ENCODE results near the gene RNF181. TPM values are rescaled to one million over a fixed set of nuclear protein-coding genes. Genes with fewer than 3 reads are reported as not detected.

RNF181 gene
- total RNA-seq, 1 donor from 2014 or later = 85.7 TPM

- H3K9me3 Mint-ChIP-seq (ENCODE audit: low read depth) = no peaks in the 10 kb centered on the region
- no peaks in the 10 kb centered on the region for H3K27me3 Mint-ChIP-seq
- TF ChIP-seq, protein P1, sequence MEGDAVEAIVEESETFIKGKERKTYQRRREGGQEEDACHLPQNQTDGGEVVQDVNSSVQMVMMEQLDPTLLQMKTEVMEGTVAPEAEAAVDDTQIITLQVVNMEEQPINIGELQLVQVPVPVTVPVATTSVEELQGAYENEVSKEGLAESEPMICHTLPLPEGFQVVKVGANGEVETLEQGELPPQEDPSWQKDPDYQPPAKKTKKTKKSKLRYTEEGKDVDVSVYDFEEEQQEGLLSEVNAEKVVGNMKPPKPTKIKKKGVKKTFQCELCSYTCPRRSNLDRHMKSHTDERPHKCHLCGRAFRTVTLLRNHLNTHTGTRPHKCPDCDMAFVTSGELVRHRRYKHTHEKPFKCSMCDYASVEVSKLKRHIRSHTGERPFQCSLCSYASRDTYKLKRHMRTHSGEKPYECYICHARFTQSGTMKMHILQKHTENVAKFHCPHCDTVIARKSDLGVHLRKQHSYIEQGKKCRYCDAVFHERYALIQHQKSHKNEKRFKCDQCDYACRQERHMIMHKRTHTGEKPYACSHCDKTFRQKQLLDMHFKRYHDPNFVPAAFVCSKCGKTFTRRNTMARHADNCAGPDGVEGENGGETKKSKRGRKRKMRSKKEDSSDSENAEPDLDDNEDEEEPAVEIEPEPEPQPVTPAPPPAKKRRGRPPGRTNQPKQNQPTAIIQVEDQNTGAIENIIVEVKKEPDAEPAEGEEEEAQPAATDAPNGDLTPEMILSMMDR (IDR thresholded peaks at IDR 0.05; ENCODE audit: unreplicated experiment) = no peak
- H3K4me3 Mint-ChIP-seq (ENCODE audit: low read depth) = no peak overlapping the region
- peaks cover 32% of the 10 kb centered on the region for H3K4me1 Mint-ChIP-seq (ENCODE audit: low read depth)
- H3K36me3 Mint-ChIP-seq (ENCODE audit: insufficient read depth) = peaks cover 15% of the 10 kb centered on the region
- DNase-seq (ENCODE audit: low spot score, unreplicated experiment) = no peak
- H3K27ac Mint-ChIP-seq = no peak overlapping the region
Observed at GRCh38 chr2:85582492-85582891, 13.1 kb upstream of the RNF181 start.

DNA sequence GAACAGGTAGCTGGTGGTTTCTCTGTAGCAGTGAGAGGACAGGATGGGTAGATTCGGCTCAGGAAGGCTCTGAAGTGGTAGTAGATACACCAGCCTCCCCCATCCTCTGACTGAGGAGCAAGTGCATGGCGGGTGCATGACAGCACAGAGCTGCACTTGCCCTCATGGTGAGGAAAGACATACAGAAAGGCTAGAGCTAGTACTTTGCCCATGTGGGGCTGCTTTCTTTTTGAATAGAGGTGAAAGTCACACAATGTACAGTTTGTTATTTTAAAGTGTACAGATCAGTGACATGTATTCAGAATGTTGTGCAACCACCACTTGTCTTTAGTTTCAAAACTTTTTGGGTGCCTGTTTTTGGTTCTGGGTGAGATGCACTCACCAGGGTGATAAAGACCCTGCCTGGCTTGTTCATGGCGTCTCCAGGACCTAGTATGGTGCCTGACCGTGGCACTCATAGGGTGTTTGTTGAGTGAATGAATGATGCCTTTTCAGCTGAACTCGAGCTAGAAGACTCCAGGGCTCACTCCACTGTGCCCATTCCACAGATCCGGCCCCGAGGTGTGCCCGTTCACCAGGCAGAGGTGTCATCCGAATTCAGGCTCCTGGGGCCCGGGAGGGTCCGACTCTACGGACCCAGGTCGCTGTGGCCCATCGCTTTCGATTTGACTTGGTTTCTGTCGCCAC lies 11.7 kb upstream of the RNF181 start:
- no peak overlapping the region for H3K4me3 Mint-ChIP-seq (ENCODE audit: low read depth)

DNA sequence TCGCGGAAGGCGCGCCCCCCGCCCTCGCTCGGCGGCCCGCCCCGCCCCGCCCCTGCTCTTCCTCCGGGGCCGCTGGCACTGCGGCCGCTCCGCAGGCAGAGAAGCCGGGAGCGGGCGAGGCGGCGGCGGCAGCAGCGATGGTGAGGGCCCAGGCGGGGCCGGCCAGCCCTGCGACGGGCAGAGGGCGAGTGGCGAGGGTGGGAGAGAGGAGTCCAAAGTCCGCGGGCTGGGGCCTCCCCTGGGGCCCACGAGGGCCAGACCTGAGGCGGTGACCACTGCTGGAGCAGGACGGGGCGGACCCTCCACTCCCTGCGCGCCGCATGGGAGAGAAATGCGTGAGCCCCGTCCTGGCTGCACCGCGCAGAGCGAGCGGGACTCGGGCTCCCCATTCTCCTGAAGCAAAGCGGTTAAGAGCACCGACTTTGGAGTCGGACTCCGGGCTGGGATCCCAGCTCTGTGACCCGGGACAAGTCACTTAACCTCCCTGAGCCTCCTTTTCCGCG lies 11.1 kb upstream of the RNF181 start, which contains the start of gene VAMP5:
TSS of gene VAMP5 (plus strand) at position 78 of the 503 bp plus-strand sequence. CDS start at position 138, 60 bp downstream.
- Mint-ChIP-seq H3K9me3 (ENCODE audit: low read depth) (no peaks in the 10 kb centered on the region), H3K27ac (peak within 1 kb of the TSS; percentile 88), H3K36me3 (ENCODE audit: insufficient read depth) (peaks cover 13% of the 10 kb centered on the region), H3K4me3 (ENCODE audit: low read depth) (no peak within 1 kb of the TSS), H3K27me3 (no peaks in the 10 kb centered on the region), H3K4me1 (ENCODE audit: low read depth) (peaks cover 16% of the 10 kb centered on the region)
- DNase-seq (ENCODE audit: low spot score, unreplicated experiment) = no peak
- TF ChIP-seq, protein P1 (IDR thresholded peaks at IDR 0.05; ENCODE audit: unreplicated experiment) = no peak

More for the DNA sequence above, 11.7 kb upstream of the RNF181 start:
- TF ChIP-seq, protein P1 (IDR thresholded peaks at IDR 0.05; ENCODE audit: unreplicated experiment) = no peak
- peak overlapping the region; percentile 67 for H3K27ac Mint-ChIP-seq
- no peaks in the 10 kb centered on the region for H3K27me3 Mint-ChIP-seq
- H3K36me3 Mint-ChIP-seq (ENCODE audit: insufficient read depth) = peaks cover 14% of the 10 kb centered on the region
- H3K4me1 Mint-ChIP-seq (ENCODE audit: low read depth) = peaks cover 22% of the 10 kb centered on the region
- DNase-seq (ENCODE audit: low spot score, unreplicated experiment) = no peak
- no peaks in the 10 kb centered on the region for H3K9me3 Mint-ChIP-seq (ENCODE audit: low read depth)

DNA sequence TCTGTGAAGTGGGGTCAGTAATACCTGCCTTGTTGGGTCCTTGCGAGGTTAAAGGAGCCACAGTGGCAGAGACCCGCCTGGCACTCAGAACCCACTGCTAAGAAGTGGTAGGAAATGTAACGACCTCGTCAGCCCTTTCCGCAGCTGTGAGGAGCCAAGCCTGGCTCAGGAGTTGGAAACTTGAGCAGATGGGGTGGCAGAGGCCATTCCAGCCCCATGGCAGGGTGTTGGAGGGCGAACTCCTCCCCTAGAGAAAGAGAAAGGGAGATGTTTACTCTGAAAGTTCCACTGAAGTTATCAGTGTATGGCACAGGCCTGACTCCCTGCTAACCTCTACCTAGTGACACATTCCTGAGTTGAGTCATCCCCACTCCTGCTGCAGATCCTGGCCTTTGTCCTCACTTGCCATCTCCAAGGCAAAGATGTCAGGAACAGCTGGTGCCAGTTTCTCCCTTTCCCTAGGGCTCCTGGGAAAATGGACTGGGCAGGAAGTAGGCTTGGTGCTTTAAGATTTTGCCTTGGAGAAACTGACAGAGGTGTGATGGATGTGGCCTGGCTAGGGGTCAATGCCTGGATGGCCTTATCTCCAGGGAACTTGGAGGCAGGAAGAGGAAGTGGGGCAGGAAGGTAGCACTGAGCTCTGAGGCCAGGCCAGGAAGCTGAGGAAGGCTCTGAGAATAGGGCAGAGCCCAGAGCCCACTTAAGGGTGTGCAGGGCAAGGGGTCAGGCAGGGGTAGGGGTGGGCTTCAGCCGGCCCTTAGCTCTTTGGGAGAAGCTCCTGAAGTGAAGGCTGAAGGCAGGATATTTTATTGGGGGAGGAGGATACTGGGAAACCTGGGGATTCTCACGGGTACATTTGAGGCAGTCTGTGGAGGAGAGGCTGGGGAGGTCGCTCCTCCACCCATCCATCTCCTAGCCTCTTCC lies 10.4 kb upstream of the RNF181 start:
- Mint-ChIP-seq H3K4me1 (ENCODE audit: low read depth) (peaks cover 18% of the 10 kb centered on the region), H3K4me3 (ENCODE audit: low read depth) (no peak overlapping the region), H3K9me3 (ENCODE audit: low read depth) (no peaks in the 10 kb centered on the region), H3K27me3 (no peaks in the 10 kb centered on the region), H3K27ac (peak overlapping the region; percentile 88), H3K36me3 (ENCODE audit: insufficient read depth) (peaks cover 13% of the 10 kb centered on the region)
- DNase-seq (ENCODE audit: low spot score, unreplicated experiment) = no peak
- TF ChIP-seq, protein P1 (IDR thresholded peaks at IDR 0.05; ENCODE audit: unreplicated experiment) = no peak

DNA sequence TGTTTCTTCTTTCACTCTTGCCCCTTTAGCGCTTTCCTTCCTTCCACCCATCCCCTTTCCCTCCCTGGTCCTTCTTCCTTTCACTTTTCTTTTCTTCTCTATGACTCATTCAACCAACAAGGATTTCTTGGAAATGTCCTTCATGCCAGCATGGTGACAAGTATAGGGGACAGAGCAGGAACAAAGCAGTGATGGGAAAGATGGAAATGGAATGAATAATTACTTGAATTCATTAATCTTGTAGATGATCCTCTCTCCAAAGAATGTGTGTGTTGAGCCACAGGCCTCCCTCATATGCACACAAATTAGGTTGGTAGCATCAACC lies 9.8 kb upstream of the RNF181 start:
- Mint-ChIP-seq H3K9me3 (ENCODE audit: low read depth) (no peaks in the 10 kb centered on the region), H3K27me3 (no peaks in the 10 kb centered on the region), H3K4me1 (ENCODE audit: low read depth) (peaks cover 24% of the 10 kb centered on the region), H3K36me3 (ENCODE audit: insufficient read depth) (peaks cover 13% of the 10 kb centered on the region), H3K4me3 (ENCODE audit: low read depth) (no peak overlapping the region), H3K27ac (no peak overlapping the region)
- no peak for DNase-seq (ENCODE audit: low spot score, unreplicated experiment)
- TF ChIP-seq, protein P1 (IDR thresholded peaks at IDR 0.05; ENCODE audit: unreplicated experiment) = no peak

Measured in progenitor cell of endocrine pancreas (in vitro differentiated cells).